ENCODE results near the gene ACOT13.

ACOT13 gene

DNA sequence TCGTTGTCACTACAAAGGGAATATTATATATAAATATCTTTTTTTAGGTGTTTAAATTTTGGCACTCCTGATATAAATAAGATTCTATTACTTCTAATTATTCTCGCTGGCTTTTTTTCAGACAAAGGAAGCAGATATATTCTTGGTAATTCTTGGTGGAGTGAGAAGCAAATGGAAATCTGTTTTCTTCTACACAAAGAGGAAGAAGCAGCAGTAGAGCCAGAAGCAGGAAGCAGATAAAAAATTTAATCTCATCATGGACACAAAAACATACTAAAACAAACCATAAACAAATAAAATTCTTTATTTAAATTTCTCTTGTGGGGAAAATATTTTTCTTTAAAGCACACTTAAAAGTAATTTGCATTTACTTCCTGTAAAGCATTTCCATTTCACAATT lies 17.2 kb upstream of the ACOT13 start:
- TF ChIP-seq, protein P1, sequence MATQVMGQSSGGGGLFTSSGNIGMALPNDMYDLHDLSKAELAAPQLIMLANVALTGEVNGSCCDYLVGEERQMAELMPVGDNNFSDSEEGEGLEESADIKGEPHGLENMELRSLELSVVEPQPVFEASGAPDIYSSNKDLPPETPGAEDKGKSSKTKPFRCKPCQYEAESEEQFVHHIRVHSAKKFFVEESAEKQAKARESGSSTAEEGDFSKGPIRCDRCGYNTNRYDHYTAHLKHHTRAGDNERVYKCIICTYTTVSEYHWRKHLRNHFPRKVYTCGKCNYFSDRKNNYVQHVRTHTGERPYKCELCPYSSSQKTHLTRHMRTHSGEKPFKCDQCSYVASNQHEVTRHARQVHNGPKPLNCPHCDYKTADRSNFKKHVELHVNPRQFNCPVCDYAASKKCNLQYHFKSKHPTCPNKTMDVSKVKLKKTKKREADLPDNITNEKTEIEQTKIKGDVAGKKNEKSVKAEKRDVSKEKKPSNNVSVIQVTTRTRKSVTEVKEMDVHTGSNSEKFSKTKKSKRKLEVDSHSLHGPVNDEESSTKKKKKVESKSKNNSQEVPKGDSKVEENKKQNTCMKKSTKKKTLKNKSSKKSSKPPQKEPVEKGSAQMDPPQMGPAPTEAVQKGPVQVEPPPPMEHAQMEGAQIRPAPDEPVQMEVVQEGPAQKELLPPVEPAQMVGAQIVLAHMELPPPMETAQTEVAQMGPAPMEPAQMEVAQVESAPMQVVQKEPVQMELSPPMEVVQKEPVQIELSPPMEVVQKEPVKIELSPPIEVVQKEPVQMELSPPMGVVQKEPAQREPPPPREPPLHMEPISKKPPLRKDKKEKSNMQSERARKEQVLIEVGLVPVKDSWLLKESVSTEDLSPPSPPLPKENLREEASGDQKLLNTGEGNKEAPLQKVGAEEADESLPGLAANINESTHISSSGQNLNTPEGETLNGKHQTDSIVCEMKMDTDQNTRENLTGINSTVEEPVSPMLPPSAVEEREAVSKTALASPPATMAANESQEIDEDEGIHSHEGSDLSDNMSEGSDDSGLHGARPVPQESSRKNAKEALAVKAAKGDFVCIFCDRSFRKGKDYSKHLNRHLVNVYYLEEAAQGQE (IDR thresholded peaks at IDR 0.05; ENCODE audit: low read depth), result no peak
- TF ChIP-seq TEAD4 (IDR thresholded peaks at IDR 0.05) (no peak), ZBTB7A (IDR thresholded peaks at IDR 0.05; ENCODE audit: low read depth) (no peak), RAD21 (IDR thresholded peaks at IDR 0.05; ENCODE audit: low read depth) (no peak), EGR1 (IDR thresholded peaks at IDR 0.05) (no peak)
- TF ChIP-seq, protein P2, sequence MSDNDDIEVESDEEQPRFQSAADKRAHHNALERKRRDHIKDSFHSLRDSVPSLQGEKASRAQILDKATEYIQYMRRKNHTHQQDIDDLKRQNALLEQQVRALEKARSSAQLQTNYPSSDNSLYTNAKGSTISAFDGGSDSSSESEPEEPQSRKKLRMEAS (IDR thresholded peaks at IDR 0.05), result no peak

DNA sequence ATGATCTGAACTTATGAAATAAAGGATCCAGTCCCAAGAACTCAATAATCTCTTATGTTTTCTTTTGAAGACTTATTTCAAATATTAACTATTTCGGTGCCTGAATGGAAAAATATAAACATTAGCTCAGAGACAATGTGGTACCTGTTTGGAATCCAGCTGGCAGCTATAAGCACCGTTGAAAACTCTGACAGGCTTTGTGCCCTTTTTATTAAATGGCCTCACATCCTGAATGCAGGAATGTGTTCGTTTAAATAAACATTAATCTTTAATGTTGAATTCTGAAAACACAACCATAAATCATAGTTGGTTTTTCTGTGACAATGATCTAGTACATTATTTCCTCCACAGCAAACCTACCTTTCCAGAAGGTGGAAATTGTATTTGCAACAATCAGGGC lies 16.5 kb upstream of the ACOT13 start:
- no peak for TF ChIP-seq TAF1 (IDR thresholded peaks at IDR 0.05; ENCODE audit: low read depth)

DNA sequence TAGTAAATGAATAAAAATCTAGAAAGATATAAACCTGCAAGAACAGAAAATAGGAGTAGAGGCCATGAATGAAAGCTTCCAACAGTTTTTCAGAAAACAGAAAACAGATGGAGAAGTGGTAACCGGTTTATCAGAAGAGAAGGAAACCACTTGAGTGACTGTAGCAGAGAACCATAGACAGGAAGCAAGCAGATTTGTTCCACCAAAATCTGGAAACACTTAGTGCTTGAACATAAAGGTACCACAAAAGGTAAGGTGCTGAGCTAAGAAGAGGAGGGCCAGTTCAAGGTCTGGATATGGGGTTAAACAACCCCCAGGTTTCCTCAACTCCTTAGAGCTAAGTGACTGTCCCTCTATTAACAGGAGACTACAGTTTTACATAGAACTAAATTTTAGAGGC lies 11.7 kb upstream of the ACOT13 start:
- TF ChIP-seq EGR1 (IDR thresholded peaks at IDR 0.05), result no peak
- TF ChIP-seq, protein P2 (IDR thresholded peaks at IDR 0.05), result no peak
- TF ChIP-seq, protein P3, sequence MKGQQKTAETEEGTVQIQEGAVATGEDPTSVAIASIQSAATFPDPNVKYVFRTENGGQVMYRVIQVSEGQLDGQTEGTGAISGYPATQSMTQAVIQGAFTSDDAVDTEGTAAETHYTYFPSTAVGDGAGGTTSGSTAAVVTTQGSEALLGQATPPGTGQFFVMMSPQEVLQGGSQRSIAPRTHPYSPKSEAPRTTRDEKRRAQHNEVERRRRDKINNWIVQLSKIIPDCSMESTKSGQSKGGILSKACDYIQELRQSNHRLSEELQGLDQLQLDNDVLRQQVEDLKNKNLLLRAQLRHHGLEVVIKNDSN (IDR thresholded peaks at IDR 0.05), result no peak
- TF ChIP-seq, protein P1 (IDR thresholded peaks at IDR 0.05; ENCODE audit: low read depth), result no peak
- TF ChIP-seq YY1 (IDR thresholded peaks at IDR 0.05; ENCODE audit: low read depth), result no peak
- TF ChIP-seq TEAD4 (IDR thresholded peaks at IDR 0.05), result no peak

DNA sequence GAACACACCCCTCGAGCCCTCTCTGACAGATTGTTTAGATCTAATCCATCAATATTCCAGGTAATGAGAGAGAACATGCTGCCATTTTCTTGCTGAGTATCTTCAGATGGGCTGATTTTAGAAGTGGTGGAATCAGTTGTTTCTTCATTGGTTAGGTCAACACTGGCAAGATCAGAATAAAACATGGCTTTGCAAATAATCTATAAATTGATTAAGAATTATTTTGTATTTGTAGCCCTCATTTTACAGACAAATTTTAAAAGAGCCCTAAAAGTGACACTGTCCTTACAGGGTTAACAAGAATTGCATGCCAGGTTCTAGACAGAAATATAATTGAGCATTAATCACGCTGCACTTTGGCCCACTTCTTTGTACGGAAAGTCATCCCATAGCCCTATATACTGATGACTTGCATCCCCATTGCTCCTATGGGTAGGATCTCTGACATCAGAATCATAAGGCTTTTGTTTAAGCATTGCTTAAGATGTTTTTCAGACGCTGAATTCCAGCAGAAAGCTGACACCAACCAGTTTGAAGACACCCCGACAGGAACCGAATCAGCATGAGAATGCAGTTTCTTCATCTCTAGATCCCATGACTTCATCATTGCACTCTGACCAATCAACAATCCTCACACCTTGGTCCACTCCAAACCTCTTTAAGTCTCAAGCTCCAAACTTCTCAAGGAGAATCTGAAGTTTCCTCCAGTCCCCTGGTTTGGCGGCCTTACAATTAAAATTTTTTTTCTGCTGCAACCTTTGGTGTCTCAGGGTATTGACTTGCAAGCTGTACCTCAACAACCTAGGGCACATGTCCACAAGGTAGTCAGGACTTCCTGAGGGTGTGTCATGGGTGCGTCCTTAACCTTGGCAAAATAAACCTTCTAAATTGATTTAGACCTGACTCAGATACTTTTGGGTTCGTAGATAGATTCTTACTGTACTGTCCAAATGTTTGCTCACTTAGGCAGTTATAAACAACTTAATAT lies 8.0 kb upstream of the ACOT13 start:
- TF ChIP-seq, protein P2 (IDR thresholded peaks at IDR 0.05), result no peak
- TF ChIP-seq RAD21 (IDR thresholded peaks at IDR 0.05; ENCODE audit: low read depth), result no peak
- no peak for TF ChIP-seq EP300 (IDR thresholded peaks at IDR 0.05; ENCODE audit: borderline replicate concordance)
- TF ChIP-seq, protein P3 (IDR thresholded peaks at IDR 0.05), result no peak
- no peak for TF ChIP-seq TEAD4 (IDR thresholded peaks at IDR 0.05)
- no peak for TF ChIP-seq EGR1 (IDR thresholded peaks at IDR 0.05)
- TF ChIP-seq CREB1 (IDR thresholded peaks at IDR 0.05; ENCODE audit: low read depth), result no peak
- TF ChIP-seq, protein P1 (IDR thresholded peaks at IDR 0.05; ENCODE audit: low read depth), result no peak
- no peak for TF ChIP-seq FOXM1 (IDR thresholded peaks at IDR 0.05; ENCODE audit: borderline replicate concordance, low read depth)
- no peak for TF ChIP-seq CEBPB (IDR thresholded peaks at IDR 0.05)
- TF ChIP-seq YY1 (IDR thresholded peaks at IDR 0.05; ENCODE audit: low read depth), result no peak
- no peak for TF ChIP-seq ZBTB7A (IDR thresholded peaks at IDR 0.05; ENCODE audit: low read depth)
- no peak for TF ChIP-seq TAF1 (IDR thresholded peaks at IDR 0.05; ENCODE audit: low read depth)
- no peak for TF ChIP-seq TCF12 (IDR thresholded peaks at IDR 0.05; ENCODE audit: low read depth)
- TF ChIP-seq NFIC (IDR thresholded peaks at IDR 0.05), result no peak

Measured in Ishikawa (cell line).